GM18861 (cell line): ENCODE data around the gene PI4K2A.

Experiments used
- ATAC-seq: cut with Tn5 transposase; IDR thresholded peaks from one replicate; pipeline ENCODE4 v1.9.1; 2021; ENCODE audit not compliant: unreplicated experiment

PI4K2A gene

DNA sequence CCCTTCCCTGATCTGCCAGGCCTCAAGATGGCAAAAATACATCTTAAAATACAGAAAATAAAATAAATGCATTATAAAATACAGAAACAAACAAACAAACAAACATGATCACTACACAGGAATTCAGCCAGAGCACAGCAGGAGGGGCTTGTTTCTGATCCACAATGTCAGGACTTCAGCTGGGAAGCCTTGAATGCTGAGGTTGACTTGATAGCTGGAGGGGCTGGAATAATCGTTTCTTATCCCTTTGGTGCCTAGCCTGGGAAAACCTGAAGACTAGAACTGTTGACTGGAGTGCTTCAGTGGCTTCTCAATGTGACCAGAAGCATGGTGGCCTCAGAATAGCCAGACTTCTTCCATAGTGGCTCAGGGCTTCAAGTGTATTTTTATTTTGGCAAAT lies 63.9 kb downstream of the PI4K2A start:
- ATAC-seq = no peak

DNA sequence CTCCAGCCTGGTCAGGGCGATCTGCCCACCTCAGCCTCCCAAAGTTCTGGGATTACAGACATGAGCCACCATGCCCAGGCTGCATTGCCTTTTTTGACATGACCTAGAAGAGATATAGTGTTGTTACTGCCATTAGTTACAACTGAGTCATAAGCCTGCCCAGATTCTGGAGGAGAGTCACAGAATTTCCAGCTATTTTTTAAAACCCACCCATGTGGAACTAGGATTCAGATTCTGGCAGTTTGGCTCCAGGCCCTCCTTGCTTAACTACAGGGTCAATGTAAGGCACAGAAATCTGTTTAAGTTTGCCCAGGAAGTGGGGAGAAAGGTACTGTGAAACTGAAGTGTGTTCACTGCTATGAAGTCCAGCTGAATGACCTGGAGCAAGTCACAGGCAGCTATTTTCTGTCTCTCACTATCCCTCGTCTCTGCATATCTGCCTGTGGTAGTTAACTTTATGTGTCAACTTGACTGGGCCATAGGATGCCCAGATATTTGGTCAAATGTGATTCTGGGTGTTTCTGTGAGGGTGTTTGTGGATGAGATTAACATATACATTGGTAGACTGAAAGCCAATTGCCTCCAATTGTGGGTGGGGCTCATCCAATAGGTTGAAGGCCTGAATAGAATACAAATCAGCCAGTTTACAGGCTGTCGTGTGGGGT lies 64.7 kb downstream of the PI4K2A start:
- no peak for ATAC-seq

DNA sequence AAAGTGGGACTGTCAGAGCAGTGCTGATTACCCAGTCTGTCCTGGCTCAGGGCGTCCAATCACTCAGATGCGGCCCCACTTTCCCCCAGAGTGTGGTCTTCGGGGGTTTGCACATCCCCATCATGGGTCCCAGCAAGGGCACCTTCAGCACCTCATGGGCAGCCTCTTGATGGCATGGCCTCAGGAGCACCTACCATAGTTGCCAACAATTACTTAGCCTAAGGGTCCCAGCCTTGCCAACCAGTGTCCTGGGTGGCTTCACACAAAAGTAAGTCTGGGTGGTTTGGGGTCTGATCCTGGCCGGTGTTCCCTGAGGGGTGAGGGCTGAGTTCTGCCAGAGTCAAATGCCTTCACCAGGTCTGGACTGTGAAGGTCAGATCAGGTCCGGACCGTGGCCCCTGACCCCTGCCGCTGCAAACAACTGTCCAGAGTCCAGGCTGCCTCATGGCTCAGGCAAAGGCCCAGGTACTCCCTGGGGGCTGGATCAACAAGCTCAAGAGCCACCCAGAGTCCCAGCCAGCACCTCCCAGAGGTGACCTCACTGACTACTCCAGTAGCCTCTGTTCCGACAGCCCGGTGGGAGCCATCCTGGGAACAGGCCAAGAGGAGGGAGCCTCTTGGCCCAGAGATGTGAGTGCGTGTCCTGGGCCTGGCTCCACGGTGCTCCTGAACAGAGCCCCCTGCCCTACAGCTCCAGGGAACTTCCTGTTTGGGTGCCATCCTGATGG lies 66.8 kb downstream of the PI4K2A start:
- ATAC-seq = no peak

DNA sequence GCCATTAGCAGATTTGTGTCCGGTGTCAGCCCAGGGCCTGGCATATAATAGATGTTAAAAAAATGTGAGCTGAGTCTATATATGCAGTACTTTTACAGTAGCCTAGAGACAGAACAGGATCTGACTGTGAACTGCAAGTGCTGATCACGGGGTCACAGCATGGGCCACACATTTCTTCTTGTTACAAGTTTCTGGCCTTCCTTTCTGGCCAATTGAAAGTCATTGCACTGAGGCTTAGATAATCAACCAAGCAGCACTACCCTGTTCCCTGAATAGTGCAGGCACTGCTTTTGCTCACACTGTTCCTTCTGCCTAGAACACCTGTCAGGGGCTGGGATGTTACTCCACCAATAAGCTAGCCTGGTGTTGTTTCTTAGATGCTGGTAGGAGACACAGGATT lies 67.7 kb downstream of the PI4K2A start:
- no peak for ATAC-seq

DNA sequence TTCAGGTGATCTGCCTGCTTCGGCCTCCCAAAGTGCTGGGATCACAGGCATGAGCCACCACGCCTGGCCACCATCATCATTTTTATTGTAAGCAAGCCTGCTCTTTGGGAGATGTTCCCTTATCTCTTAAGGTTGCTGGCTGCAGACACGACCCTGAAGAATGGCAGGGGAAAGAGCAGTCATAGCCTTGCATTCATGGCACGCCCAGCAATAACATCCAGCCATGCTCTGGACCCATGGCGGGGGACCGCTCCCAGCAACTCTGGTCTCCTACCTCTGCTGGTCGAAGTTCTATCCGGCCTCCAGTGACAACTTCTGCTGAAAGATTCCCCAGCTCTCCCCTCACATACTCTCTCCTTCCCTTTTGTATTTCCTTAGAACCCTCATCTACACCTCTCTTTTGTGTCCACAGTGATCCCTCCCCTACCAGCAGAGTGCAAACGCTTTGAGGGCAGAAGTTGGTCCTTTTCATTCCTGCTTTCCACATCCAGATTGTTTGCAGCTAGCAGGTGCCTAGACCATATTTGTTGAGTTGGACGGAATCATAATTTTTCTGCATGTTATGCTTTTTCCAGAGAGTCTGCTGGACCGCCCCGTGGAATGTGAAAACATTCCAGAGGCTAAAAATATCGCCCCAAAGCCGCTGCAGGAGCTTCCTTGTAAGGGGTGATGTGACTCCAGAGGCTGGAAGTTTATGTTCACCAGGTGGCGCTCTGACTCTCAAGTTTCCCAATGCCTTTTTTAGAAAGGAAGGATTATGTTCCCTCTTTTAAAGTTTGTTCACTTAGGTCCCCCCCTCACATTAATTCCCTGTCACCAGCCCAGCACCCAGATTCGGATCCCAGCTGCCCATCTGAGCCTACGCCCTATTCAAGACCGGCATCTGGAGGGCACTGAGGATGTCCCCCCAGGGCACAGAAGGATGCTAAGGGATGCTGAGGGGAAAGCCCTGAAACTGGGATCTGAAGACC lies 68.8 kb downstream of the PI4K2A start:
- no peak for ATAC-seq

DNA sequence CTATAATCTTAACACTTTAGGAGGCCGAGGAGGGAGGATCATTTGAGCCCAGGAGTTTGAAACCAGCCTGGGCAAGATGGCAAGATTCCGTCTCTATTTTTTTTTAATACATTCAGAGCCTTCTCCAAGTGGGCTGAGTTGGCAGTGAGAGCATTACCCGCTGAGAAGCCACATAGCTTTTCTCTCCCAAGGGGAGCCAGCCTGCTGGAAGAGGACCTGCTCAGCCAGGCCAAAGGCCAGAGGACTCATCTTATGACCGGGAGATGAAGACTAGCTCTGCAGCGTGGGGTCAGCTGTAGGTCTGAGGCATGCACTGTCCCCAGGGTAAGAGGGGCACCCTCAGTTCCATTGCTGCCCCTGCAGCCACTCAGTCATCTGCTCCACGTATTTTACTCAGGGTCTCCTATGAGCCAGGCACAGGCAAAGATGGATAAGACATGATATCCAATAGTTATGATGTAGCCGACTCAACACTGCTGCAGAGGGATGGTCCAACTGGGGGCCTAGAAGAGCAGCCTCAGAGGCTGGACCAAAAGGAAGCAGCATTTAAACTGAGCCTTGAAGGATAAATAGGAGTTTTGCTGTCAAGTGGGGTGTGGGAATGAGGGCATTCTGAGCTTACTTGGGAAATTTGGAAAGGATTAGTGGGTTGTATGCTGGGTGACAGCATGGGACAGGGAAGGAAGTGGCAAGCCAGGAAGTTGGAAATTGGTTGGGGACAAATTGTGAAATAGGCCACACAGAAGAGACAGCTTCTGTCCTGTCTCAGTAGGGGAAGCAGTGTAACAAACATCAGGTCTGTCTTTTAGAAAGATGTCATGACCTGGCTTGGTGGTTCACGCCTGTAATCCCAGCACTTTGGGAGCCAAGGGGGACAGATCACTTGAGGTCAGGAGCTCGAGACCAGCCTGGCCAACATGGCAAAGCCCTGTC lies 71.4 kb downstream of the PI4K2A start:
- ATAC-seq = no peak

DNA sequence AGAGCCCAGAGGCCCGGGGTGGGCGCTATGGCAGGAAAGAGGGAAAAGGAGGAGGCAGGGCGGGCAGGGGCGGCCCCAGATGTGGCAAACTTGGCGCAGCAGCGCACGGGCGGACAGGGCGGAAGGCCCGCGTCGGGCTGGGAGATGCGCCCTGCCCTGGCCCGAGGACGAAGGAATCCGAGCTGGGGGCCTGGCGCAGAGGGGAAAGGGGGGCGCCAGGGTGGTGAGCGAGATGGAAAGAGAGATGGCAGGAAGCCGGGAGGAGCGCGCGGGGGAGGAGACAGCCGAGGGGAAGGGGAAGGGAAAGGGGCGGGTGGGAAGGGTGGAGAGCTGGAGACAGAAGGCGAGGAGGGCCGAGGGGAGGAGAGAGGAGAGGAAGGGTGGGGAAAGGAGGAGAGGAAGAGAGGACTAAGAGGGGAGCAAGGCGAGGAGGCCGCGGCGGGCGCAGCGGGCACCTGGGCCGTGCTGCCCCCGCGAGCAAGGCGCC lies 72.9 kb downstream of the PI4K2A start, which contains the start of gene MARVELD1:
TSS of gene MARVELD1 (plus strand) at position 392 of the 487 bp plus-strand sequence. CDS start 147 bp downstream, outside the sequence.
- ATAC-seq = no peak

DNA sequence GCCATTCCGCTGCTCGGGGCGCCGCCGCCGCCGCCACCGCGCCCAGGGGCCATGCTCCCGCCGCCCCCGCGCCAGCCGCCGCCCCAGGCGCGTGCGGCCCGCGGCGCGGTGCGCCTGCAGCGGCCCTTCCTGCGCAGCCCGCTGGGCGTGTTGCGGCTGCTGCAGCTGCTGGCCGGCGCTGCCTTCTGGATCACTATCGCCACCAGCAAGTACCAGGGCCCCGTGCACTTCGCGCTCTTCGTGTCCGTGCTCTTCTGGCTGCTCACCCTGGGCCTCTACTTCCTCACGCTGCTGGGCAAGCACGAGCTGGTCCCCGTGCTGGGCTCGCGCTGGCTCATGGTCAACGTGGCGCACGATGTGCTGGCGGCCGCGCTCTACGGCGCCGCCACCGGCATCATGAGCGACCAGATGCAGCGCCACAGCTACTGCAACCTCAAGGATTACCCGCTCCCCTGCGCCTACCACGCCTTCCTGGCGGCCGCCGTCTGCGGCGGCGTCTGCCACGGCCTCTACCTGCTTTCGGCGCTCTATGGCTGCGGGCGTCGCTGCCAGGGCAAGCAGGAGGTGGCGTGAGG lies 73.4 kb downstream of the PI4K2A start:
- ATAC-seq = peak; percentile 61

DNA sequence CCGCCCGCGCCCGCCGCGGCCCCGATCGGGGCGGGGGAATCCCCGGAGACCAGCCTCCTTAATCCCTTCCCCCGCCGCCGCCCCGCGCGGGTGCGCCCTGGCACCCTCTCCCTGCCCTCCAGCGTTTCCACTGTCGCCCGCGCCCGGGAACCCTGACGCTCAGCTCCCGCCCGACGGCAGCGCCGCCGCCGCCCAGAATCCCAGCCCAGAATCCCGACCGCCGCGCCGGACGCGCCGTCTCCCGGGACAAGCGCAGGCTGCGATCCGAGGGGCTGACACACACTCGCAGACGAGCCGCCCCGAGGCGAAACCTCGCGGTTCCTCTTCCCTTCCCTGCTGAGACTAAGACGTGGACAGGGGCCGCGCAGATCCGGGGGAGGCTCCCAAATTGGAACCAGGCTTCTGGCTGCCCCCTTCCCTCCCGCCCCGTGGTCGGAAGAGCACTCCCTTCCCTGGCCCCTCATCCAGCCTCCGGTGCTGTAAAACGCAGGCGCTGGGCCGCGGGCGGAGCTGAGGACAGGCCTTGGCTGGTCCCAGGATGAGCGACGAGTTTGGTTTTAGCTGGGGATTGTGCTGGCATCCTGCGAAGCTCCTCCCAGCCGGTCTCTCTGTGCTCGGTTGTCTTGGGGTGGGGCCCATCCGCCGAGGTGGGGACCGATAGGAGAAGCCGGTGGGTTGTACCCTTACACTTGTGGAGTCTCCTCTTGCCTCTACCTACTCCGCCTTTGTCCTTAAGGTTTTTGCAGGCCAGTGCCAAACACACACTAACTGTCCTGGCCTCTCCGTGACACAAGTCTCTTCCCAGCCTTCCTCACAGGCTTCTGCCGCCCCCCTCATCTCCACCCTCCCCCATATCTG lies 74.2 kb downstream of the PI4K2A start:
- peak; percentile 33 for ATAC-seq

DNA sequence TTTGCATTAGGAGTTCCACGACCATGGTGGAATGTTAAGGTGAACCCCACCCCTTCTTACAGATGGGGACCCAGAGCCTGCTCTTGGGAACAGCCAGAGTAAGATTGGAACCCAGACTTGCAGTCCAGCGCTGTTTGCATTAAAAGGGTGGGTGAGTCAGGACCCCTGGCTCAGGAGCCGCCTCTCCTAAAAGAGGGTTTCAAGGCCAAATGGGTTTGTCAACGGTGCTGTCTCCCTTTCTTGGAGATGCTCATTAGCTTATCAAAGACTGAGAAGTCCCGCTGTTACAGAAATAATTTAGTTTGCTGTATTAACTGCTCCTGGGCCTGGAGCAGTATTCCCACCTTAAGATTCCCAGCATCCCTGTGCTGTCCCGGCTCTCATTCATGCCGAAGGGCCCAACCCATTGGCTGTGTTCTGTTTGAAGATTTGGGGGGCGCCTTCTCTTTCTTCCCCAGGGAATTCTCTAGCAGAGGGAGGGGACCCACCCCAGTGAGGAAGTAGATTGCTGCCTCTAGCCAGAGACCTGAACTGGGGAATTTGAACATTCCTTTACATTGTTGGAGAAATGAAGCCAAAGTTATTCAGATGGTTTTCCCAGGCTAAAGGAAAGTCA lies 74.9 kb downstream of the PI4K2A start:
- no peak for ATAC-seq

DNA sequence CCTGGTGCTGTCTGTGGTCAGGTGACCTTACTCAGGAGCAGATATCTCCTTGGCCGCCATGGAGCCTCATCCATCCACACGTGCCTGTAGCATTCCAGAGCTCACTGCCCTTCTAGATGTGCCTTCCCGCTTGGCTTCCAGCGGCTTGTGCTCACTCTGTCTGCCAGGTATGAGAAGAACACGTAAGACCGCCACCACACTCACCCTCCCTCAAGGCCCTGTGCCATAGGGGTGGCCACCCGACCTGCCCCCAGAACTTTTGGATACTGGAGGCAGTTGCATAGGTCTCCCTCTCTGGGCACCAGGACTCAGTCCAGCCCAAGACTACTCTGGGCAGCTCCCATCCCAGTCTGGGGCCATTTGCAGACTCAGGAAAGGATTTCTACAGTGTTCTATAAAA lies 77.2 kb downstream of the PI4K2A start:
- no peak for ATAC-seq

DNA sequence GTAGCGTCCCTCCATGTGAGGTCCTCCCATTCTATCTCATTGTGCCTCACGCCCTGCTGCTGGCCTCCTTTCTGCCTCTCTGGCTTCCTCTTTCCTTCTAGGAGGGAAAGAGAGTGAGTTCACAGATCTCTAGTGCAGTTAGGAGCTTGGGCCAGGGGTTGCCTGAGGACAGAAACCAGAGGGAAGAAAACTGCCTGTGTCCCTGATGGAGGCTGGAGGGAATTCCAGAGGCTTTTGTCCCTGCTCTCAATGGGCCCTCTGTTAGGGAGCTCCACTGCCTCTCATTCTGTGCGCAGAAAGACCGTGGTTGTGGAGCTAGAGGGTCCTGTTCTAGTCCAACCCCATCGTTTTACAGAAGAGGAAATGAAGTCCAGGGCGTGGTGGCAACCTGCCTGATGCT lies 77.7 kb downstream of the PI4K2A start:
- no peak for ATAC-seq

DNA sequence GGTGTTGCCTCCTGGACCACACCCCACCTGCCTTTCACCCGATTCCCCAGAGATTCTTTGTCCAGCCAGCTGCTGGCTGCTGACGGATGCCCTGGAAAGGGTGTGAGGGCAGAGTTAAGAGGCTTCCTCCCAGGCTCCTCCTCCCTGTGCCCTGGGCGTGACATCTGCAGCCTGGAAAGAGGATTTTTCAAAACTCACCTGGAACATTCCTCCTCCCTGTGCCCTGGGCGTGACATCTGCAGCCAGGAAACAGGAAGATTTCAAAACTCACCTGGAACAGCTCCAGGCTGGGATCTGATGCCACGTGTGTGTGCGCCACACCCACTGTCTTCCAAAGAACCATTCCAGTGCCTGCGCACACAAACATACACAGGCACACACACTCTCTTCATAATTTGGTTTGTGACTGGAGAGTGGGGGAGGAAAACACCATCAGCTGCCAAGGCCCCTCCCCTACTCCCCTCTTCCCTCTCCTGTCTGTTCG lies 78.2 kb downstream of the PI4K2A start:
- no peak for ATAC-seq

DNA sequence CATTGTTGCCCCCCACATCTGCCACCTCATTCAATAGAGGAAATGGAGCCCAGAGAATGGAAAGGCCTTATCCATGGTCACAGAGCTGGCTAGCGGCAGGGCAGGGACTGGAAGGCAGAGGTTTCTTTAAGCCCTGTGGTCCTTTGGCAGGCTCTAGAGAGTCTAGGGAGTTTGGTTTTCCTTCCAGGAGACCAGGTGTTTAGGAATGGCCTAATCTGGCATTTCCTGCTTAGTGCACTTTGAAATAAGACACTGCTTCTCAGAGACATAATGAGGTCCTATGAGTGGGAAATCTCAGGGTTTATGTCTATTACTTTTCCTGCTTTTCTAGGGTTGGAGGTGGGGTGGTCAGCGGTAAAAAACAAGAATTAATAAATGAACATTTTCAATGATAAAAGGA lies 79.1 kb downstream of the PI4K2A start:
- no peak for ATAC-seq

DNA sequence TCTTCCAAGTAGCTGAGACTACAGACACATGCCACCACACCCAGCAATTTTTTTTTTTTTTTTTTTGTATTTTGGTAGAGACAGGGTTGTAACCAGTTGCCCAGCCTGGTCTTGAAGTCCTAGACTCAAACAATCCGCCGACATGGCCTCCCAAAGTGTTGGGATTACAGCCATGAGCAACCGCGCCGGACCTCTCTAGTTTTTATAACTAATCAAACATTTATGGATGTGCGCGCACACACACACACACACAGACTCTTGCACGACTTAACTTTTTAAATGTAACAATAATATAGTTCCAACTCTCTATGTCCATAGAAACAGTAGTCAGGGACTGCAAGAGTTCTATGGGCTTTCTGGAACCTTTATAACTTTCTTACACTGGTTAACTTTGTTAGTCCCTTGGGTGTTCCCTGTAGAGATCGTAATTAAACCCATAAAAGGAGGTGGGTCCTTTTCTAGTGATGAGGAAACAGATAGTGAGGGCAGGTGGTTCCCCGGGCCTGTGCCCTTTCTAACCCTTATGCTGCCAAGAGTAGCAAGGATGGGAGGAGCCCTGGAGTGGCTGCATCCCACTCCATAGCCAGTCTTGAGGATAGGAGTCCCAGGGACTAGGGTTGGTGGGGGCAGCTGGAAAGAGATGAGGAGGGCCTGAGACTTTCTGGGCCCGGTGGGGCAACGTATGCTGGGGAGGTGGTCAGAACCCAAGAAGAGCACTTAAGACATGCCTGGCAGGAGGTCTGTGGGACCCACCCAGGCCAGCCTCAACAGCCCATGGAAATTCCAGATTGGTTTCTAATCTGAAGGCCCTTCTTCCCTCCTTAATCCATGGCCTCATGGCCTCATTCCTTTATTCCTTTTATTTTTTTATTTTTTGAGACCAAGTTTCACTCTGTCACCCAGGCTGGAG lies 81.7 kb downstream of the PI4K2A start:
- no peak for ATAC-seq

DNA sequence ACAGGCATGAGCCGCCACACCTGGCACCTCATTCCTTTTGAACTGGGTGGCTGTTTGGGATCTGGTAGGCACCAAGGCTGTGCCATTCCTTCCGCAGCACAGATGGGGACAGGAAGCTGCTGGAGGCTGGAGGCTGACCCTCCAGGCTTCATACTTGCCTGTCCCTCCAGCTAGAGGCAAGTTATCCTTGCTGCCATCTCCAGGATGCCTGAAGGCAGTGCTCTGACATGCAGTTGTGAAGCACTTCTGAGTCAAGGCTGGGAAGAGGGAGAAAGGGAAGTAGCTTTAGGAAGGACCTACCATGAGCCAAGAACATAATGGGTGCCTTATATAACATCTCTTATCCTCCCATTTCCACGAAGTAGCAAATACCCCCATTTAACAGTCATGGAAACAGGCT lies 82.5 kb downstream of the PI4K2A start:
- ATAC-seq = no peak

DNA sequence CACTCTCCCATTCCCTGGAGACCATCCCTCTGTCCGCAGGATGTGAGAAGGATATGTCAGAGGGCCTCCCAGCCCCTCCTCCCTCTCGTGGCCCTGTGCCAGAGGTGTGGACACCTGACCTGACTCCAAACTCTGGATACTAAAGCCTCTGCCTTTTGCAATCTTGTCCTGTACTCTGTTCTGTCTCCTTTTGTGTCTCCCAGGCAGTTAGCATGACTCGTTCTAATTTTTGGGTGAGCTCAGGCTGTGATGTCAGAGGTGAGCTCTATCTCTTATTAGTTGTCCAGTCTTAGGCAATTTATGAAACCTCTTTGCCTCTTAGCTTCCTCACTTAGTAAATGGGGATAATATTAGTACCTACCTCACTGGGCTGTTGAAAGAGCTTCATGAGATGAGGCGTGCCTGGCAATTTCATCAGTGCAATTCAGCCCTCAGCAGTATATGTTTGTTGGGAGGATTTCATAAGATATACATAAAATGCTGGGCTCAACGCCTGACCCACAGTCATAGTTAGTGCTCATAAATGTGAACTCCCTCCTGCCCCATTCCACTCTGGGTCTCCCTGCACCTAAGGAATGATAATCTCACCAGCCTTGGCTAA lies 84.0 kb downstream of the PI4K2A start:
- ATAC-seq = no peak
